GM12801 (cell line): Measurements from ENCODE around the gene TEX264.

ENCODE experiments used
- TF ChIP-seq, protein P1 (sequence below): IDR thresholded peaks from one replicate; pipeline ENCODE4 v1.5.1; 2011; ENCODE audit warnings: control low read depth; ENCODE audit not compliant: insufficient read length; ENCODE audit errors: extremely low read depth

TEX264 gene

DNA sequence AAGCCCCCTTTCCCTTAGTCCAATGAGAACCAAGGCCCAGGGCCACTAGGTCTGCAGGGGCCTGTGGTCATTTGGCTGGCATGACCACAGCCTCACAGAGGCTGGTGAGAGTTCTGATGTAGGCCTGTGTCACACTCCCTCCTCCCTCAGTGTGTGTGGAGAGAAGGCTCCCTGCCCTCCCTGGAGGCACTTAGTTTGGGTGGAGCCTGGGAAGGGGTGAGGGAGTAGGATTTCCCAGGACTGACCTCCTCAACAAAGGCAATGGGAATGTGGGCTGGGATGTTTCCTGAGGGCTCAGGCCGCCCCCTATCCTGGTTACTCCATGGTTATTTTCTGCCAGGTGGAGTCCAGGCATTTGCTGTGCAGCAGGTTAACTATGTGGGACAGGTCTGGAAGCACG, 7.6 kb downstream of the TEX264 start:
- TF ChIP-seq, protein P1, sequence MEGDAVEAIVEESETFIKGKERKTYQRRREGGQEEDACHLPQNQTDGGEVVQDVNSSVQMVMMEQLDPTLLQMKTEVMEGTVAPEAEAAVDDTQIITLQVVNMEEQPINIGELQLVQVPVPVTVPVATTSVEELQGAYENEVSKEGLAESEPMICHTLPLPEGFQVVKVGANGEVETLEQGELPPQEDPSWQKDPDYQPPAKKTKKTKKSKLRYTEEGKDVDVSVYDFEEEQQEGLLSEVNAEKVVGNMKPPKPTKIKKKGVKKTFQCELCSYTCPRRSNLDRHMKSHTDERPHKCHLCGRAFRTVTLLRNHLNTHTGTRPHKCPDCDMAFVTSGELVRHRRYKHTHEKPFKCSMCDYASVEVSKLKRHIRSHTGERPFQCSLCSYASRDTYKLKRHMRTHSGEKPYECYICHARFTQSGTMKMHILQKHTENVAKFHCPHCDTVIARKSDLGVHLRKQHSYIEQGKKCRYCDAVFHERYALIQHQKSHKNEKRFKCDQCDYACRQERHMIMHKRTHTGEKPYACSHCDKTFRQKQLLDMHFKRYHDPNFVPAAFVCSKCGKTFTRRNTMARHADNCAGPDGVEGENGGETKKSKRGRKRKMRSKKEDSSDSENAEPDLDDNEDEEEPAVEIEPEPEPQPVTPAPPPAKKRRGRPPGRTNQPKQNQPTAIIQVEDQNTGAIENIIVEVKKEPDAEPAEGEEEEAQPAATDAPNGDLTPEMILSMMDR, result no peak

DNA sequence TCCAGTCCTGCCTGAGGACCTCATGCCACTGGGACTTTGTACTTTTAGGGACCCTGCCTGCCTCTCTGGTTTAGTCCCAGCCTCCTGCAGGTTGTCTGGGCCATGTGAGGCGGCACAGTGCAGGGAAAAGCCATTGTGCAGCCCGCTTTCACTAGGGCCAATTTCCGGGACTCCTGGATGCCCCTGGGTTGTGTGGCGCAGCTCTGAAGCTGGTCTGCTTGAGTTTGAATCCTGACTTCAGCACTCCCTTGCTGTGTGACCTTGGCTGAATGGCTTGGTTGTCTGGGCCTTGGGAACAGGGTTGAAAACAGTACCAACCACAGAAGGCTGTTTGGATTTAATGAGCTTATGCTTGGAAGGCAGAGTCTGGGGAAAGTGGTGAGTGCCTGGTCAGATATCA, 8.3 kb downstream of the TEX264 start:
- TF ChIP-seq, protein P1, result no peak

DNA sequence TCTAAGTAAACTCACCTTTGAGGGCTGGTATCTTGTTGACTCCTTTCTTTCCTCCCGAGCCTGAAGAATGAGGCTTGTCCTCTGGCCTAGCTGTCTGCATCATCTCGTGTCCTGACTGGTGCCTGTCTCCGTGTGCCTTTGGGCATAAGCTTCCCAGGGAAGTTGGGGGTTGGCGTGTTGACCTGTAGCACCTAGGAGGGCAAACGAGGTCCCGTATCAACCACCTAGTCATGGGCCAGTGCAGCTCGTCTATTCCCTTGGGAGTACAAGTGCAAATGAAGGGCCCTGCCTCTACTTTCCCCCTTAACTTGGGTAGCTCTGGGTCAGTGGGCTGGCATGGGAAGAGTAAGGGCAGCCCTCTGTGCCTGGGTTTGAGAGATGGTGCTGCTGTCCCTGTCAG, 8.7 kb downstream of the TEX264 start:
- TF ChIP-seq, protein P1, result no peak

DNA sequence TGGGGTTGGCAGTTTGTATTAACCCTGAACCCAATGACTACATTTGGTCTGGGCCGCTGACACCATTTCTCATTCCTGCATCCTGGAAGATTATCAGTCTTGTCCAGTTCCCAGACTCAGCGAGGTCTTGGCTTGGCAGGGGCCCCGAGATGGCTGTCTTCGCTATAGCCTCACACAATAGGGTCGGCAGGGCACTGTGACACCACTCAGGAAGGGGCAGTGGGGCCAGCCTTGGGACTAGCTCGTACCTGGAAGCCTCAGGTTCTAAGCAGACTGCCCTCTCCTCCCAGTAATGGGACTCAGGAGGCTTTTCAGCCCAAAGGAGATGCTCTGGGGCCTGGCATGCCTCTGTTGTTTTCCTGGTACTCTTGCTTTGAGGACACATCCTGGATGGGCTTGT, 9.1 kb downstream of the TEX264 start:
- TF ChIP-seq, protein P1, result no peak

DNA sequence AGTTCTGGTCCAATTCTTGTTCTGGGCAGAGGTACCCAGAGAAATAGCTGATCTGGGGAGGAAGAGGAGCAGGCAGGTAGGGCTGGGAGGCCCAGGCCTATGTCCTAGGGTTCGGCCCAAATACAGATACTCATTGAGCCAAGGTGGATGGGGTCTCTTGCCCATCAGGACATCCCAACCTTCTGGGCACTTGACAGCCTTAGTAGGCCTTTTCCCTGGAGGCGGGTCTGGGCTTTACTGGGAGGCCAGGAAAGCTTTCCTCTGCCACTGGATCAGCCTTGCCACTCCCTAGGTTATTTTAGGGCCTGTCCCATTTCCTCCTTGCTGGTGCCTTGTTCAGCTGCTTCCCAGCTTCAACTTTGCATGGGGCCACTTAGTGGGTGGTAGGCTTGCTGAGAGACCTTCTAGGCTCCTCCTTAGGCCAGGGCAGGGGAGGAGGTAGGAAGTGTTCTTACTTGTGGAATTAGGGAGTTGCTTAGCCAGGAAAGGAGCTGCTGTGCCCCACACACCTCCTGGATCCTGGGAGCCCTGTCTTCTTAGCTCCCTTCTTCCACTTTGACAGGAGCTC, 9.7 kb downstream of the TEX264 start:
- TF ChIP-seq, protein P1, result no peak

DNA sequence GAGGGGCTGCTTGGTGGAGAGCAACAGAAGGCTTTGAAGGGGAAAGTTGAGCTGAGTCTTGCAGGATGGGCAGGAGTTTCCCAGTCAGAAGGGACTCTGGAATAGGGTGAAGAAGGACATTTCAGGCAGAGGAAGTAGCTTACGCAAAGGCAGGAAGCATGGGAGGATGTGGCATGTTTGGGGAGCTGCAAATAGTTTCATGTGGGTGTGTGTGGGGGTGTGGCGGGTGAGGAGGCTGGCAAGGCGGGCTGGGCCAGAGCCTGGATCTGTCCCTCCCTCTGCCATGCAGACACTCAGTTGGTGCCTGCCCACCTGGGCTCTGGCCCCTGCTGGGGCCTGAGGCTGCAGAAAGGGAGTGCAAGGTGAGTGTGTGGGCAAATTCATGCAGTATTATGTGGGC, 10.4 kb downstream of the TEX264 start:
- TF ChIP-seq, protein P1, result no peak

DNA sequence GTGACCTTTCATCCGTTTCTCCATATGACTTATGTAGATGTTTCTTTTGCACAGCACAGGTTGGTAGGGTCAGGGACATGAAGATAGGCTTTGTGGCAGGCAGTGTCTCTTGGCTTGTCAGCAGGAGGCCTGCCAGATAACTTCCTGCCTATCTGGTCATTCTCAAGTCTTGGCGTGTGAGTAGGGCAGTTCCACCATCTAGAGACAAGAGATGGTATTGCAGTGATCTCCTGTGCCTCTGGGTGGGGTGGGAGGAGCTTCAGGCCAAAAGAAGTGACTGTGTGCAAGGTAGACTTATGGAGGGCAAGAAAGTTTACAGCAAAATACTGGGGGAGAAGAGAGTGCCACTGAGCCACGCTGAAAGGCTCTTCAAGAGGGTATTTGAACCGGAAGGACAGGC, 11.0 kb downstream of the TEX264 start:
- TF ChIP-seq, protein P1, result peak; percentile 41
